Skeletal muscle tissue (tissue), 4 donors: ENCODE measurements around the gene MAST3. TPM values are rescaled to one million over a fixed set of nuclear protein-coding genes. Genes with fewer than 3 reads are reported as not detected.

ENCODE experiments used
- H3K27ac ChIP-seq: one replicate; pipeline ENCODE4 v1.7.0; 2013; ENCODE audit warnings: mild to moderate bottlenecking, low read depth, low read length, inconsistent platforms
- H3K27me3 ChIP-seq, 3 donors: one replicate each; pipeline ENCODE4 v1.7.0; 2013; ENCODE audit warnings: low read length in 3 of 3; ENCODE audit not compliant: control insufficient read depth in 3 of 3, insufficient read depth in 3 of 3
- H3K36me3 ChIP-seq, 3 donors: one replicate each; pipeline ENCODE4 v1.7.0; 2013; ENCODE audit warnings: low read length in 3 of 3; ENCODE audit not compliant: control insufficient read depth in 3 of 3, insufficient read depth in 3 of 3
- H3K4me1 ChIP-seq, 3 donors: one replicate each; pipeline ENCODE4 v1.7.0; 2013; ENCODE audit warnings: low read length in 3 of 3, mild to moderate bottlenecking in 3 of 3; ENCODE audit not compliant: control insufficient read depth in 3 of 3, insufficient read depth in 3 of 3
- H3K4me3 ChIP-seq, 3 donors: one replicate each; pipeline ENCODE4 v1.7.0; 2013; ENCODE audit warnings: low read length in 3 of 3
- H3K9ac ChIP-seq, 3 donors: one replicate each; pipeline ENCODE4 v1.7.0; 2013; ENCODE audit warnings: low read length in 3 of 3, mild to moderate bottlenecking in 3 of 3, moderate library complexity in 2 of 3, low read depth in 1 of 3
- H3K9me3 ChIP-seq, 3 donors: one replicate each; pipeline ENCODE4 v1.7.0; 2013; ENCODE audit warnings: low read length in 3 of 3; ENCODE audit not compliant: control insufficient read depth in 3 of 3
- total RNA-seq: library from RNA; depleted of rRNA; stranded (reverse); fragments of >200 nt; gene quantifications from one replicate; pipeline ENCODE4 v1.2.3, GENCODE V29; 2014
- donor health status: Osteomylitis.

Gene MAST3
- total RNA-seq, 1 donor from 2014 or later: 3.7 TPM

- H3K9me3 ChIP-seq: no peaks in the 10 kb centered on the region
- peaks cover 20 to 24% (median 20%) of the 10 kb centered on the region in 3 donors for H3K4me1 ChIP-seq
- peak overlapping the region; percentile 51 to 69 (median 65) for H3K4me3 ChIP-seq
- peaks cover 0 to 15% (median 0%) of the 10 kb centered on the region in 3 donors for H3K36me3 ChIP-seq
- peak overlapping the region; percentile 51 to 74 (median 53) for H3K9ac ChIP-seq
- H3K27ac ChIP-seq: no peak overlapping the region
- no peaks in the 10 kb centered on the region for H3K27me3 ChIP-seq
Observed at GRCh38 chr19:18118420-18119012, 20.9 kb downstream of the MAST3 start.

- H3K9ac ChIP-seq: peak overlapping the region in 1 of 3 donors; percentile 47
- no peak overlapping the region for H3K4me3 ChIP-seq
- H3K27ac ChIP-seq: no peak overlapping the region
- no peaks in the 10 kb centered on the region for H3K27me3 ChIP-seq
- peaks cover 0 to 14% (median 2%) of the 10 kb centered on the region in 3 donors for H3K36me3 ChIP-seq
- no peaks in the 10 kb centered on the region for H3K9me3 ChIP-seq
- H3K4me1 ChIP-seq: peaks cover 20 to 24% (median 20%) of the 10 kb centered on the region in 3 donors
Observed at GRCh38 chr19:18119013-18119716, 21.6 kb downstream of the MAST3 start.

GRCh38 chr19:18119717-18120105, 22.1 kb downstream of the MAST3 start:
- Histone ChIP-seq H3K9me3 (no peaks in the 10 kb centered on the region), H3K4me3 (no peak overlapping the region), H3K27me3 (no peaks in the 10 kb centered on the region), H3K36me3 (peaks cover 0 to 19% (median 4%) of the 10 kb centered on the region in 3 donors), H3K4me1 (peaks cover 20 to 24% (median 20%) of the 10 kb centered on the region in 3 donors), H3K27ac (no peak overlapping the region), H3K9ac (no peak overlapping the region)

DNA sequence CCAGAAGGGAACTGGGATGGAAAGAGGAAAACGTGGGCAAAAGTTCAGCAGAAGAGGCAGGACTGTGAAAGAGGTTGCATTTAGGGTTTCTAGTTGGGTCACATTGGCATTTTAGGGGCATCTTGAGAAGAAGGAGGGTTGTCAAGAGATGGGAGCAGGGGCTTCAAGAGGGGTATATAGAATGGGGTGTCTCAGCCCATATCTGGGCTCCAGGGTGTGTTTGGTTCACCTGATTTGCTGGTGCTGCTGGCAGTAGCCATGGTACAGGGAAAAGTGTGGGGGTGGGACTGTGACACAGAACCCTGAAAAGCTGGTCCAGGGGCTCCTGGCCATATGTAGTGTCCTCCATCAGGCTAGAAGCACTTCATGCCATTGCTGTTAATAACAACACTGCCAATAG, 22.5 kb downstream of the MAST3 start:
- Histone ChIP-seq H3K4me3 (no peak overlapping the region), H3K9ac (no peak overlapping the region), H3K4me1 (peaks cover 20 to 24% (median 20%) of the 10 kb centered on the region in 3 donors), H3K27me3 (no peaks in the 10 kb centered on the region), H3K27ac (no peak overlapping the region), H3K9me3 (no peaks in the 10 kb centered on the region), H3K36me3 (peaks cover 0 to 16% (median 4%) of the 10 kb centered on the region in 3 donors)

GRCh38 chr19:18121166-18121565, 23.6 kb downstream of the MAST3 start:
- Histone ChIP-seq H3K4me3 (no peak overlapping the region), H3K27me3 (no peaks in the 10 kb centered on the region), H3K9me3 (no peaks in the 10 kb centered on the region), H3K27ac (no peak overlapping the region), H3K4me1 (peaks cover 20 to 24% (median 20%) of the 10 kb centered on the region in 3 donors), H3K36me3 (peaks cover 0 to 16% (median 4%) of the 10 kb centered on the region in 3 donors), H3K9ac (no peak overlapping the region)

DNA sequence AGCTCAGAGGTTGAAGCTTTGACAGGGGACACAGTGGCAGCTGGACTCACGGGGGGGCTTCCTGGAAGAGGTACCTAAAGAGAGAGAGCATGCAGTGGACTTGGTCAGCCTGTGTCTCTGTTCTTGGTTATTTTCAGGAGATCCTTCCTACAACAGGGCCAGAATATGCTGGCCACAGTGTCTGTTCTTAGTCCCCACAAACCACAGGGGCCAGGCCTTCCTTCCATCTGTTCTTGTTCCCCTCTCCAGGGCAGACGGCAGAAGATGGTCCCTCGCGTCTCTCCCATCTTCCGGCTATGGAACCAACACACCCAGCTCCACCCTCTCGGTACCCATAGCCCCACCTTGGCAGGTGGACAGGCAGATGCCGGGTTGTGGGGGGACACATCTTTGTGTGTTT, 24.8 kb downstream of the MAST3 start:
- H3K4me3 ChIP-seq: no peak overlapping the region
- peaks cover 0 to 16% (median 4%) of the 10 kb centered on the region in 3 donors for H3K36me3 ChIP-seq
- no peaks in the 10 kb centered on the region for H3K27me3 ChIP-seq
- no peaks in the 10 kb centered on the region for H3K9me3 ChIP-seq
- H3K9ac ChIP-seq: no peak overlapping the region
- no peak overlapping the region for H3K27ac ChIP-seq
- H3K4me1 ChIP-seq: peaks cover 13 to 17% (median 14%) of the 10 kb centered on the region in 3 donors

DNA sequence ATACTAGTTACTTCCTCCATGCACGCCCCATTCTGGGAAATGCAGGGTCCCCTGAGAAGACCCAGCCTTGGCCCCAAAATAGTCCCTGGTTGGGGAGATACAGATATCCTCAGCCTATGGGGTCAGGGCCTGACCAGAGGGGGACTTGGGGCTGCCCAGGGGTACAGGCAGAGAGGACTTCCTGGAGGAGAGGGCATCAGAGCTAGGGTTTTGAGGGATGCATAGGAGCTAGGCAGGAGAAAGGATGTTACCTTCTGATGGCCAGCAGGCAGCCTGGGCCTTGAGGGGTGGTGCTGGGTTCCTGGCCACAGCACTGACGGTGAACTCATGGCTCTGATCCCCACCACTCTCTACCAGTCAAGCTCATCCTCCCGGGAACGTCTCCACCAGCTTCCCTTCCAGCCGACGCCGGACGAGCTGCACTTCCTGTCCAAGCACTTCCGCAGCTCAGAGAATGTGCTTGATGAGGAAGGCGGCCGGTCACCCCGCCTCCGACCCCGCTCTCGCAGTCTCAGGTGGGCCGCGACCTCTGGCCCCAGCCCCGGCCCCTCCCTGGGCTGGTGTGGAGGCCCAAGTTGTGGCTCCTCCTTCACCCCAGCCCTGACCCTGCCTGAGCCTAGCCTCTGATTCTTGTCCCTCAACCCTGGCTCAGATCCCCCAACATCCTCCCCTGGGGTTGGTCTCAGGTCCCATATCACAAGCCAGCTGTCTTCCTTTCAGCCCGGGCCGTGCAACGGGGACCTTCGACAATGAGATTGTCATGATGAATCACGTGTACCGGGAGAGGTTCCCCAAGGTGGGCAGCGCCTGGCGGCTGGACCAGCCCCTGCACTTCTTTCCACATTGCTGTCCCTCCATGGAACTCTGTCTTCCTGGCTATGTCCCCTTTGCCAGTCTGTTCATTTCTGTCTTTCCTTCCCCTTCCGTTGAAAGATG, 25.6 kb downstream of the MAST3 start:
- no peak overlapping the region for H3K27ac ChIP-seq
- H3K36me3 ChIP-seq: peaks cover 0 to 20% (median 4%) of the 10 kb centered on the region in 3 donors
- H3K4me1 ChIP-seq: peaks cover 9 to 12% (median 11%) of the 10 kb centered on the region in 3 donors
- no peaks in the 10 kb centered on the region for H3K9me3 ChIP-seq
- H3K9ac ChIP-seq: no peak overlapping the region
- no peak overlapping the region for H3K4me3 ChIP-seq
- no peaks in the 10 kb centered on the region for H3K27me3 ChIP-seq

GRCh38 chr19:18123819-18124218, 26.2 kb downstream of the MAST3 start:
- H3K27me3 ChIP-seq: no peaks in the 10 kb centered on the region
- peaks cover 3 to 5% (median 5%) of the 10 kb centered on the region in 3 donors for H3K4me1 ChIP-seq
- H3K27ac ChIP-seq: no peak overlapping the region
- H3K9me3 ChIP-seq: no peaks in the 10 kb centered on the region
- no peak overlapping the region for H3K9ac ChIP-seq
- H3K36me3 ChIP-seq: peaks cover 1 to 26% (median 7%) of the 10 kb centered on the region in 3 donors
- no peak overlapping the region for H3K4me3 ChIP-seq

- Histone ChIP-seq H3K9ac (no peak overlapping the region), H3K4me1 (peaks cover 0 to 2% (median 0%) of the 10 kb centered on the region in 3 donors), H3K9me3 (no peaks in the 10 kb centered on the region), H3K27ac (no peak overlapping the region), H3K27me3 (no peaks in the 10 kb centered on the region), H3K4me3 (no peak overlapping the region), H3K36me3 (peaks cover 7 to 40% (median 12%) of the 10 kb centered on the region in 3 donors)
Observed at GRCh38 chr19:18126097-18126496, 28.5 kb downstream of the MAST3 start.
